ENCODE measurements around the gene TAF1B. TPM values are rescaled to one million over a fixed set of nuclear protein-coding genes. Genes with fewer than 3 reads are reported as not detected.

Gene TAF1B
- total RNA-seq, 2 donors from 2014 or later, result 15.3 to 19.9 TPM

- Mint-ChIP-seq H3K4me1 (peaks cover 10% of the 10 kb centered on the region), H3K36me3 (ENCODE audit: low read depth) (no peaks in the 10 kb centered on the region), H3K4me3 (no peak overlapping the region), H3K27ac (no peak overlapping the region), H3K27me3 (no peaks in the 10 kb centered on the region)
- H3K9me3 ChIP-seq (ENCODE audit: control insufficient read depth, low read length, poor library complexity, severe bottlenecking), result no peaks in the 10 kb centered on the region
- no peak for DNase-seq
- ATAC-seq, result no peak
Observed at GRCh38 chr2:9967053-9967775, 123.9 kb downstream of the TAF1B start.

- H3K9me3 ChIP-seq (ENCODE audit: control insufficient read depth, low read length, poor library complexity, severe bottlenecking), result no peaks in the 10 kb centered on the region
- DNase-seq (no peak), ATAC-seq (no peak)
- H3K4me1 Mint-ChIP-seq, result peaks cover 10% of the 10 kb centered on the region
- H3K27ac Mint-ChIP-seq, result no peak overlapping the region
- H3K36me3 Mint-ChIP-seq (ENCODE audit: low read depth), result no peaks in the 10 kb centered on the region
- no peak overlapping the region for H3K4me3 Mint-ChIP-seq
- H3K27me3 Mint-ChIP-seq, result no peaks in the 10 kb centered on the region
Observed at GRCh38 chr2:9968553-9969497, 125.6 kb downstream of the TAF1B start.

- no peaks in the 10 kb centered on the region for H3K9me3 ChIP-seq (ENCODE audit: control insufficient read depth, low read length, poor library complexity, severe bottlenecking)
- Mint-ChIP-seq H3K36me3 (ENCODE audit: low read depth) (no peaks in the 10 kb centered on the region), H3K27me3 (no peaks in the 10 kb centered on the region), H3K4me3 (no peak overlapping the region), H3K4me1 (peaks cover 3% of the 10 kb centered on the region), H3K27ac (no peak overlapping the region)
- ATAC-seq, result no peak
- no peak for DNase-seq
Observed at GRCh38 chr2:9970200-9971044, 127.1 kb downstream of the TAF1B start.

GRCh38 chr2:9971105-9971818 is 128.0 kb downstream of the TAF1B start:
- H3K9me3 ChIP-seq (ENCODE audit: control insufficient read depth, low read length, poor library complexity, severe bottlenecking), result no peaks in the 10 kb centered on the region
- no peak for DNase-seq
- ATAC-seq, result no peak
- peaks cover under 1% of the 10 kb centered on the region for H3K27me3 Mint-ChIP-seq
- H3K27ac Mint-ChIP-seq, result no peak overlapping the region
- H3K4me3 Mint-ChIP-seq, result no peak overlapping the region
- no peaks in the 10 kb centered on the region for H3K36me3 Mint-ChIP-seq (ENCODE audit: low read depth)
- no peaks in the 10 kb centered on the region for H3K4me1 Mint-ChIP-seq

- Mint-ChIP-seq H3K4me1 (no peaks in the 10 kb centered on the region), H3K36me3 (ENCODE audit: low read depth) (no peaks in the 10 kb centered on the region), H3K27me3 (peaks cover 7% of the 10 kb centered on the region), H3K4me3 (no peak overlapping the region), H3K27ac (no peak overlapping the region)
- no peaks in the 10 kb centered on the region for H3K9me3 ChIP-seq (ENCODE audit: control insufficient read depth, low read length, poor library complexity, severe bottlenecking)
- ATAC-seq (no peak), DNase-seq (no peak)
Observed at GRCh38 chr2:9971890-9972289, 128.6 kb downstream of the TAF1B start.

- H3K4me3 Mint-ChIP-seq, result no peak overlapping the region
- no peaks in the 10 kb centered on the region for H3K36me3 Mint-ChIP-seq (ENCODE audit: low read depth)
- DNase-seq (no peak), ATAC-seq (no peak)
- H3K4me1 Mint-ChIP-seq, result no peaks in the 10 kb centered on the region
- H3K27ac Mint-ChIP-seq, result no peak overlapping the region
- H3K27me3 Mint-ChIP-seq, result peaks cover 12% of the 10 kb centered on the region
- no peaks in the 10 kb centered on the region for H3K9me3 ChIP-seq (ENCODE audit: control insufficient read depth, low read length, poor library complexity, severe bottlenecking)
Observed at GRCh38 chr2:9972621-9973479, 129.6 kb downstream of the TAF1B start.

GRCh38 chr2:9973690-9974089 is 130.4 kb downstream of the TAF1B start:
- no peak overlapping the region for H3K27ac Mint-ChIP-seq

GRCh38 chr2:9974343-9974742 is 131.1 kb downstream of the TAF1B start:
- Mint-ChIP-seq H3K27me3 (peaks cover 20% of the 10 kb centered on the region), H3K36me3 (ENCODE audit: low read depth) (no peaks in the 10 kb centered on the region), H3K4me1 (no peaks in the 10 kb centered on the region), H3K27ac (no peak overlapping the region), H3K4me3 (no peak overlapping the region)
- DNase-seq (no peak), ATAC-seq (no peak)
- H3K9me3 ChIP-seq (ENCODE audit: control insufficient read depth, low read length, poor library complexity, severe bottlenecking), result no peaks in the 10 kb centered on the region

More at GRCh38 chr2:9973690-9974089, 130.4 kb downstream of the TAF1B start:
- Mint-ChIP-seq H3K36me3 (ENCODE audit: low read depth) (no peaks in the 10 kb centered on the region), H3K4me3 (no peak overlapping the region), H3K4me1 (no peaks in the 10 kb centered on the region), H3K27me3 (peaks cover 20% of the 10 kb centered on the region)
- DNase-seq (no peak), ATAC-seq (no peak)
- H3K9me3 ChIP-seq (ENCODE audit: control insufficient read depth, low read length, poor library complexity, severe bottlenecking), result no peaks in the 10 kb centered on the region

- no peak overlapping the region for H3K27ac Mint-ChIP-seq
Observed at GRCh38 chr2:9975328-9975727, 132.1 kb downstream of the TAF1B start.

GRCh38 chr2:9975805-9976447 is 132.7 kb downstream of the TAF1B start:
- no peaks in the 10 kb centered on the region for H3K9me3 ChIP-seq (ENCODE audit: control insufficient read depth, low read length, poor library complexity, severe bottlenecking)
- no peak overlapping the region for H3K4me3 Mint-ChIP-seq
- DNase-seq (no peak), ATAC-seq (no peak)
- H3K27ac Mint-ChIP-seq, result no peak overlapping the region
- no peaks in the 10 kb centered on the region for H3K36me3 Mint-ChIP-seq (ENCODE audit: low read depth)
- H3K4me1 Mint-ChIP-seq, result peaks cover 3% of the 10 kb centered on the region
- peaks cover 31% of the 10 kb centered on the region for H3K27me3 Mint-ChIP-seq

More at GRCh38 chr2:9975328-9975727, 132.1 kb downstream of the TAF1B start:
- no peaks in the 10 kb centered on the region for H3K36me3 Mint-ChIP-seq (ENCODE audit: low read depth)
- no peak overlapping the region for H3K4me3 Mint-ChIP-seq
- peaks cover 3% of the 10 kb centered on the region for H3K4me1 Mint-ChIP-seq
- ATAC-seq (no peak), DNase-seq (no peak)
- peaks cover 25% of the 10 kb centered on the region for H3K27me3 Mint-ChIP-seq
- no peaks in the 10 kb centered on the region for H3K9me3 ChIP-seq (ENCODE audit: control insufficient read depth, low read length, poor library complexity, severe bottlenecking)

- peaks cover 7% of the 10 kb centered on the region for H3K4me1 Mint-ChIP-seq
Observed at GRCh38 chr2:9979977-9980376, 136.7 kb downstream of the TAF1B start.

More at GRCh38 chr2:9979977-9980376, 136.7 kb downstream of the TAF1B start:
- no peaks in the 10 kb centered on the region for H3K36me3 Mint-ChIP-seq (ENCODE audit: low read depth)
- no peaks in the 10 kb centered on the region for H3K9me3 ChIP-seq (ENCODE audit: control insufficient read depth, low read length, poor library complexity, severe bottlenecking)
- ATAC-seq (no peak), DNase-seq (no peak)
- H3K27ac Mint-ChIP-seq, result no peak overlapping the region
- peaks cover 33% of the 10 kb centered on the region for H3K27me3 Mint-ChIP-seq
- H3K4me3 Mint-ChIP-seq, result no peak overlapping the region
